Middle frontal gyrus (tissue), 1 donor: ENCODE measurements around the gene COL20A1.

Source experiments
- DNase-seq: peaks from one replicate; pipeline ENCODE4 v3.0.0-alpha.2; 2015; ENCODE audit warnings: low spot score; ENCODE audit errors: extremely low spot score

The COL20A1 gene

DNA sequence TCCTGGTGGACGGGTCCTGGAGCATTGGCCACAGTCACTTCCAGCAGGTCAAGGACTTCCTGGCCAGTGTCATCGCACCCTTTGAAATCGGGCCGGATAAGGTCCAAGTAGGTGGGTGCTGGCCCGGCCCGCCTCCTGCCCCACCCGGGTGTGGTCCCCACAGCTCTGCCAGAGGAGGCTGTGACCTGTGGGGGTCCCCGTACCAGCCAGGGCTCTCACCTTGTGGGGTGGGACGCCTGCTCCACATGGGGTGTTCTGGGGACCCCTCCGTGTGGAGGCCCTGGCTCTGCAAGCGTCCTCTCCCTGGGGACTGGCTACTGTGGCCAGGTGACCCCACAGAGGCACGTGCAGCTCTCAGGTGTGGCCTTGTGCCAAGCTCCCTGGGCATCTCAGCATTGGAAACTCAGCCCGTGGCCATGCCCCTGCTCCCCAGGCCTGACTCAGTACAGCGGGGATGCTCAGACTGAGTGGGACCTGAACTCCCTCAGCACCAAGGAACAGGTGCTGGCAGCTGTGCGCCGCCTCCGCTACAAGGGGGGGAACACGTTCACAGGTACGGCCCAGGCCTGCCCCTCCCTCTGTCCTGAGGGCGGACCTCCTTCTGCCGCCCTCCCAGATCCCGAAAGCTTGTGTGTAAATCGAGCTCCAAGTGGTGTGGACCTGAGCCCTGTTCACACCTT lies 14.7 kb downstream of the COL20A1 start:
- DNase-seq, result no peak

DNA sequence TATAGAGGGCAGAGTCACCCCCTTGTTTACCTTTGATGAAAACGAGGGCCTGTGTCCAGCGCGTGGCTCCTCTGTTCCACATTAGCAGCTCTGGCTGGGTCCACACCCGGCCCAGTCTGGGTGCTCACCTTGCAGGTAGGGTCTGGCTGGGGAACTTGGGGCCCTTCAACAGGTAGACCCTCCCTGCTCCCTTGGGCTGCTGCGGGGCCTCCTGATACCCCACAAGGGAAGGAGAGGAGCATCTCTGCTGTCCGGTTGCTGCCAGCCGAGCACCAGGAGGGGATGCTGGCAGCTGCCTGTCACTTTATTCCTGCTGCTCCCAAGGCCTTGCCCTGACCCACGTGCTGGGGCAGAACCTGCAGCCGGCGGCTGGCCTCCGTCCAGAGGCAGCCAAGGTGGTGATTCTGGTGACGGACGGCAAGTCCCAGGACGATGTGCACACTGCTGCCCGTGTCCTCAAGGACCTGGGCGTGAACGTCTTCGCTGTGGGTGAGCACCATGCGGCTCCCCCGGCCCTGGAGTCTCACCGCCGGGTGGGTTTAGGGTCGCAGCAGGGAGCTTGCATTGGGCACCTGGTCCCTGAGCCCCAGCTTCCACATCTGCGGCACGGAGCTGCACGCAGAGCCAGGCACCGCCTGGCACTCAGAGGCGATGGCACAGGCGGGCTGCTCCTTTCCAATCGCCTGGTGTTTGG lies 15.4 kb downstream of the COL20A1 start:
- DNase-seq, result no peak

DNA sequence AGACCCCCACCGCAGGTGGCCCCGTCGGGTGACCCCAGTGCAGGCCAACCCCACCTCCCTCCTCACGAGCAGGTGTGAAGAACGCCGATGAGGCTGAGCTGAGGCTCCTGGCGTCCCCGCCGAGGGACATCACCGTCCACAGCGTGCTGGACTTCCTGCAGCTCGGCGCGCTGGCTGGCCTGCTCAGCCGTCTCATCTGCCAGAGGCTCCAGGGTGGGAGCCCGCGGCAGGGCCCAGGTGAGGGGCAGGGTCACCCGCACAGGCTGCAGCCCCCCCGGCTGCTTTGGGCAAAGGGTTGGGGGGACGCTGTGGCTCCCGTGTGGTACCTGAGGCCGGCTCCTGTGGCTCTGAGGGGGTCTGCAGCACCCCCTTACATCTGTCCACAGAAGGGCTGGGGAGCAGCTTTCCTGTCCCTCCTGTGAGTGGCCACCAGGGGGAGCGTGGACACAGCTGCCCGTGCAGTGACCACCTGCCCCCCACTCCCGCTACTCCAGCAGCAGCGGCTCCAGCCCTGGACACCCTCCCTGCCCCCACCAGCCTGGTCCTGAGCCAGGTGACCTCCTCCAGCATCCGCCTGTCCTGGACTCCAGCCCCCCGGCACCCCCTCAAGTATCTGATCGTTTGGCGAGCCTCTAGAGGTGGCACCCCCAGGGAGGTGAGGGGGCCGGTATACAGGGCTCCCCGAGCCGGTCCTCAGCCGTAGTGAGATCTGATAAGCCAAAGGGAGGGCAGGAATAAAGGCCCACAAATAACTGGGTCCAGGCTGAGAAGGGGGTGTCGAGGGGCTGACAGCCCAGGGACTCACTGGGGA lies 16.5 kb downstream of the COL20A1 start:
- no peak for DNase-seq

DNA sequence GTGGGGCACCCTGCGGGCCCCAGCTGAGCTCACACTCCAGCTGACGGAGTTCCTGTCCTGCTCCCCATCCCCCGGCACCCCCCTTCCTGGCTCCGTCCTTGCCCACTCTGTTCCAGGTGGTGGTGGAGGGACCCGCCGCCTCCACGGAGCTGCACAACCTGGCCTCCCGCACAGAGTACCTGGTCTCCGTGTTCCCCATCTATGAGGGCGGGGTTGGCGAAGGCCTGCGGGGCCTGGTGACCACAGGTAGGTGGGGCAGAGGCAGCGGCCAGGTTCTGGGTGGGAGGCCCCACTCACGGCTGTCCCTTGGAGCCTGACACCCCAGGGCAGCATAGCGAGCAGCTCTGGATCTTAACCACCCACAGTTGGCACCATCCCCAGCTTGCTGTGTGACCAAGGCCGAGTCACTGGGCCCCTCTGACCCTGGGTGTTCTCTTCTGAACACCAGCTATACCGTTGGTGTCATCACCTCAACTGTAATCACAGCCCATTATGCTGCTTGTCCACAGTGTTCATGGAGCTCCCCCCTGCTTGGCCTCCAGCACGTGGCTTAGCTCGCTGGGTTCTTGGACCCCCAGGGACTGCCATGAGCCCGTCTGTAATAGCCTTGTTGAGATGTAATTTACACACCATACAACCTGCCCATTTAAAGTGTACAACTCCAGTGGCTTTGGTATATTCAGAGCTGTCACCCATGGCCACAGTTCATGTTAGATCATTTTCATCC lies 17.4 kb downstream of the COL20A1 start:
- DNase-seq, result no peak

DNA sequence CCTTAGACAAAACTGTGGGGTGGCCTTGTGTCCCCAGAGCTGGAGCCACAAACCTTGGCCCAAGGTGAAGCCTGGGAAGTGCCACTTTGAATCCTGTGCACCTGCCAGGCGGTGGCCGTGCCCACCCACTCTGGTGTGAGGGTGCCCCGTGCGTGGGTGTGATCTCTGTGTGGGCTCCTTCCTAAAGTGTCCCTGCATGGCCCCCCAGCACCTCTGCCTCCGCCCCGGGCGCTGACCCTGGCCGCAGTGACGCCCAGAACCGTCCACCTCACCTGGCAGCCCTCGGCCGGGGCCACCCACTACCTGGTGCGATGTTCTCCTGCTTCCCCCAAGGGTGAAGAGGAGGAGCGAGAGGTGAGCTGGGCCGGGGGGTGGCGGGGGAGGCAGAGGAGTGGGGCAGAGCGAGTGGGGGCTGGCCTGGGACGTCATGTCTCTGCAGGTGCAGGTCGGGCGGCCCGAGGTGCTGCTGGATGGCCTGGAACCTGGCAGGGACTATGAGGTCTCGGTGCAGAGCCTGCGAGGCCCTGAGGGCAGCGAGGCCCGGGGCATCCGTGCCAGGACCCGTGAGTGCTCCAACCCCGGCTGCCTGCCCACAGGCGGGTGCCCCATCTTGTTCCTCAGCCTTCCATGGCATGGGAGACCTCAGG lies 18.3 kb downstream of the COL20A1 start:
- DNase-seq, result no peak

DNA sequence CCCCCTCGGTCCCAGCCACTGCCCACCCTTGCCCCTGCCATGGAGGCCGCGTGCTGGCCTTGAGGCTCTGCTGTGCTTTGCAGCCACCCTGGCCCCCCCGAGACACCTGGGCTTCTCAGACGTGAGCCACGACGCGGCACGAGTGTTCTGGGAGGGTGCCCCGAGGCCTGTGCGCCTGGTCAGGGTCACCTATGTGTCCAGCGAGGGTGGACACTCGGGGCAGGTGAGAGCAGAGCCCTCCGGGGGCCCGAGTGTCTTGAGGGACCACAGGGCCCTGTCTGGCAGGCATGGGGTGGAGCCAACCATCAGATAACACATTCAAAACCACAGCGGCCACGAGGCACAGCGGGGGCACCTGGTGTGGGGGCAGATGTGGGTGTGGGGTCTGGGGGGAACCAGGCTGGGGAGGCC lies 18.9 kb downstream of the COL20A1 start:
- no peak for DNase-seq

DNA sequence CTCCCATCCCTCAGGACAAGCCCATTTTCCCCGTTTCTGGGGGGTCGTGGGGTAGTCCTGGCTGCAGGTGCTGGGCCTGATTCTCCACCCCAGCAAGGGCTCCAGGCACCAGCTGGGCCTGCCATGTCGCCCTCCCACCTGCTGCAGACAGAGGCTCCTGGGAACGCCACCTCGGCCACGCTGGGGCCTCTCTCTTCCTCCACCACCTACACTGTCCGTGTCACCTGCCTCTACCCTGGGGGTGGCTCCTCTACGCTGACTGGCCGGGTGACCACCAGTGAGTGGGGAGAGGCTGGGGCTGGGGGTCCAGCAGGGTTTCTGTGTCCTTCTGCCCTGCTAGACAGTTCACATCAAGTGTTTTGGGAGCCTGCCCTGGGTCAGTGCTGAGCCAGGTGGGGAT lies 19.3 kb downstream of the COL20A1 start:
- no peak for DNase-seq

DNA sequence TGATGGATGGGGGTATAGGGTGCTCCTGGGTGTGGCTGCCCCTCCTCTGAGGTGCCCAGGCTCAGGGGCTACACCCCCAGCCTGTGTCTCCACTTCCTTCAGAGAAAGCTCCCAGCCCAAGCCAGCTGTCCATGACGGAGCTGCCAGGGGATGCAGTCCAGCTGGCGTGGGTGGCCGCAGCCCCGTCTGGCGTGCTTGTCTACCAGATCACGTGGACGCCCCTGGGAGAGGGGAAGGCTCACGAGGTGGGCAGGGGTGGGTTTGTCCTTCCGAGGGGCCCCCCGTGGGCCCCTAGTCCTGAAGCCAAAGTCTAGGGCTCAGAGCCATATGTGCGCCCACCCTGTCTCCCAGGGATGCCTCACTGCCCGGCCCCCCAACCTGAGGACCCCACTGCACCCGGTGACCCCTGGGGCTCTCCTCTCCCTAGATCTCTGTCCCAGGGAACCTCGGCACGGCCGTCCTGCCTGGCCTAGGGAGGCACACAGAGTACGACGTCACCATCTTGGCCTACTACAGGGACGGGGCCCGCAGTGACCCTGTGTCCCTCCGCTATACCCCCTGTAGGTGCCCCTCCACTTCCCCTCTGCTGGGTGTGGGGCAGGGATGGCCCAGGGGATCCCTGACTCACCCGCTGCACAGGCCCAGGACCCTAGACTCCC lies 19.8 kb downstream of the COL20A1 start:
- no peak for DNase-seq

DNA sequence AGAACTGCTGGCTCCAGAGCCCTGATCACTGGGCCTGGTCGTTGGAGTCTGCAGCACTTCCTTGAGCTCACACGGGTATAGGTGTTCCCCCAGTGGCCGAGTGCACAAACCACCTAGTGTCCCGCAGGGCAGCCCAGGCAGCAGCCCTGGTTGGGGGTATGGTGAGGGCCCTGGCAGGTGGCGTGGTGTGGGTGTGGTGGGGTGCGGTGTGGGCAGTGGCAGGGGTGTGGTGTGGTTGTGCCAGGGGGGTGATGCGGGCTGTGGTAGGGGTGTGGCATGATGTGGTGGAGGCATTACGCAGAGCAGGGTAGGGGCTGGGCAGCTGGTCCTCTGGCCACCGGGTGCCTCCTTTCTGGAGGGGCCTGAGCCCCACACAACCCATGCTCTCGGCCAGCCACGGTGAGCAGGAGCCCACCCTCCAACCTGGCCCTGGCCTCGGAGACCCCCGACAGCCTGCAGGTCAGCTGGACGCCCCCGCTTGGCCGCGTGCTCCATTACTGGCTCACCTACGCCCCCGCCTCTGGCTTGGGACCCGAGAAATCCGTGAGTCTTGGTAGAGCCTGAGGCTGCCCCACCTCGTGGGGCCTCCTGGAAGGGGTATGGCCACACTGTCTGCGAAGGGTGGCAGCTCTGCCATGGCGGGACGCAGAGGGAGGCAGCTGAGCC lies 20.5 kb downstream of the COL20A1 start:
- no peak for DNase-seq

DNA sequence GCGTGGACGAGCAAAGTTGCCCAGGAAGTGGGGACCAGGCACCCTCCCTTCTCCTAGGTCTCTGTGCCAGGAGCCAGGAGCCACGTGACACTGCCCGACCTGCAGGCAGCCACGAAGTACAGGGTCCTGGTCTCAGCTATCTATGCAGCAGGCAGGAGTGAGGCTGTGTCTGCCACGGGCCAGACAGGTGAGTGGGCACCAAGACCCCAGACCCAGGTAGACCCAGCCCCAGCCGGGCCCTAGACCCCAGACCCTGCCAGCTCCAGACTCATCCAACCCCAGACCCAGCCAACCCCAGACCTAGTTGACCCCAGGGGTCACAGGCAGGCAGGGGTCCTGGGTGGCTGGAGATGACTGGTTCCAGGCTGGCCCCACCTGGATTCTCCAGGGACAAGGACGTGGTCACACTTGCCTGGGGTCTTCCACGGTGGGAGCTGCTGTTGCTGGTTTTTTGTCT lies 21.1 kb downstream of the COL20A1 start:
- DNase-seq, result no peak

DNA sequence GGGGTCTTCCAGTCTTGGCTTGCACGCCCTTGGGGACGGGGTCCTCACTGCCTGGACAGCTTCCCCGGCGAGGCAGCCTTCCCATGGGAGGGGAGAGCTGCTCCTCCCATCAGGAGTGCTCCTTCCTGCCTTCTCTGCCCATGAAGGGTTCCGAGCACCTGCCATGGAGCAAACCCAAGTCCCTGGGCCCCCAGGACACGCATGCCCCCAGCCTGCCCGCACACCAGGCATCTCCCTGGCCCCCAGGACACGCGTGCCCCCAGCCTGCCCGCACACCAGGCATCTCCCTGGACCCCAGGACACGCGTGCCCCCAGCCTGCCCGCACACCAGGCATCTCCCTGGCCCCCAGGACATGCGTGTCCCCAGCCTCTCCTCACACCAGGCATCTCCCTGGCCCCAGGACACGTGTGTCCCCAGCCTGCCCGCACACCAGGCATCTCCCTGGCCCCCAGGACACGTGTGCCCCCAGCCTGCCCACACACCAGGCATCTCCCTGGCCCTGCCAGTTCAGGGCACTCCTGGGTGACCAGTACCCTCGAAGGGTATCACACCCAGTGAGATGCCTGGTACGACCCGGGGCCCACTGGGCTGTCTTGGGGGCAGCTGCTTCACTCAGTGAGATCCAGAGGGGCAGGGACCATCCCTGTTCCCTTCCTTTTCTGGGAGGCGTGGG lies 21.7 kb downstream of the COL20A1 start:
- DNase-seq, result no peak

DNA sequence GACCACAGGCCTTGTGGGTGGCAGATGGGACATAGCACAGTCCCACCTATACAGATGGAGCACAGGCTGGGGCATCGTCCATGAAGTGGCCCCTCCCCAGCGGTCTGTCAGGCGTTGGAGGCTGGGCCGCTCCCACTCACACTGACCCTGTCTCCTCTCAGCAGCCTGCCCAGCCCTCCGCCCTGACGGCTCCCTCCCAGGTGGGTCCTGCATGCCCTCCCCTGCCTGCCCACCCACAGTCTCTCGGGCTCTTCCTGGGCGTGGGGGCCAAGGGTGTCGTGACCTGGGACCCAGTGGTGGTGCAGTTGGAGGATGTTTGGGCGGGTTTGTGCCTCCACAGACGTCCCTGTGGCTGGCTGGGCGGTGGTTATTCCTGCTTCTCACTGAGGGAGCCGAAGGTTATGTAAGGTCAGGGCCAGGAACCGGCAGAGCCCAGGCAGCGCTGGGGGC lies 22.3 kb downstream of the COL20A1 start:
- DNase-seq, result no peak

DNA sequence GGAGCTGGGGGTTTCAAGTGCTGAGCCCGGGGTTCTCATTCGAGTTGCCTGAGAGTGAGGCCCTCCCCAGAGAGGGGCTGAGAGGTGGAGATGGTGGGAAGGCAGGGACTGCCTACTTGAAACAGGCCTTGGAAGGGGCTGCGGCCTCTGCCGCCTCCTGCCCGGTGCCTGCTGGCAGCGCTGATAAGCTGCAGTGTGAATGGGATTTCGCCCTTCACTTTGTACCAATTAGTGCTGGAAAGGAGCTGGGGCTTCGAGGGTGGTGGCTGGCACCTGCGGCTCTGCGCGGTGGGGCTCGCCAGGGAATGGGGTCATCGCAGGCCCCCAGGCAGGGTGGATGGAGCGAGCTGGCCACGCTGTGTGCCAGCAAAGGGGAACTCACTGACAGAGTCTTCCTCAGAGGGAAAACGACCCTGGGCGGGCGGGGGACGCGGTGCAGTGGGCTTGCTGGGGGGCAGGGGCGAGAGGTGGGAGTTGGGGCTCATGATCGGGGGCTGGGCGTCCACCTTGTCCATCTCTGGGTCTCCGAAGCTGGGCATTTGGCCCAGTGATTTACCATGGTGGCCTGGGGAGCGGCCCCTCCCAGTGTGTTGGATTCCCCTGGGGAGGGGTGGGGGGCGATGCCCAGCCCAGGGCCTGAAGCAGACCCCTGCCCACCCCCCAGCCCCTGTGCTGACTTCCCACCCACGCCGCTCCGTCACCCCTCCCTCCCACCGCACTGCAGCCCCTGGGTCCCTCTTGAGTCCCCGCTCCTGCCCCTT lies 22.9 kb downstream of the COL20A1 start:
- no peak for DNase-seq

DNA sequence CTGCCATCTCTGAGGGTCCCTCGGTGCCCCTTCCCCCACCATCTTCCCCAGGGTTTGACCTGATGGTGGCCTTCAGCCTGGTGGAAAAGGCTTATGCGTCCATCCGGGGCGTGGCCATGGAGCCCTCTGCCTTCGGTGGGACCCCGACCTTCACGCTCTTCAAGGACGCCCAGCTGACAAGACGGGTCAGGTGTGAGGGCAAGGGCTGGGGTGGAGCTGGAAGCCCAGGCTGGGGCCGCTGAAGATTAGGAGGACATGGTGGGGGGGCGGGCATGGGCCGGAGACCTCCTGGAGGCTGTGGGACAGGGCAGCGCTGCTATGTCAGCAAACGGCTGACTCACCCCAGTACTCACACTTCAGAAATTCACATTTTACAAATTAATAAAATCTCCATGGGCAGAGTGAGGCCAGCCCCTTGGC lies 23.5 kb downstream of the COL20A1 start:
- no peak for DNase-seq

DNA sequence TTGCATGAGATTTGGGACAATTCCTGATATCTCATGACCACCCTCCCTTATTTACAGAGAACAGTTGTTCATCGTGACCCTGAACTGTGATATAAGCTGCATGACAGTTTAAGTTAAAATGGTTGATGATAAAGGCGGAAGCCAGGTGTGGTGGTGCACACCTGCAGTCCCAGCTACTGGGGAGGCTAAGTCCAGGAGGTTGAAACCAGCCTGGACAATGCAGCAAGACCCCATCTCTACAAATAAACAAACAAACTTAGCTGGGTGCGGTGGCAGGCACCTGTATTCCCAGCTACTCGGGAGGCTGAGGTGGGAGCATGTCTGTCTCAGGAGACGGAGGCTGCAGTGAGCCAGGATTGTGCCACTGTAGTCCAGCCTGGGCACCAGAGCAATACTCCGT lies 24.1 kb downstream of the COL20A1 start:
- no peak for DNase-seq

DNA sequence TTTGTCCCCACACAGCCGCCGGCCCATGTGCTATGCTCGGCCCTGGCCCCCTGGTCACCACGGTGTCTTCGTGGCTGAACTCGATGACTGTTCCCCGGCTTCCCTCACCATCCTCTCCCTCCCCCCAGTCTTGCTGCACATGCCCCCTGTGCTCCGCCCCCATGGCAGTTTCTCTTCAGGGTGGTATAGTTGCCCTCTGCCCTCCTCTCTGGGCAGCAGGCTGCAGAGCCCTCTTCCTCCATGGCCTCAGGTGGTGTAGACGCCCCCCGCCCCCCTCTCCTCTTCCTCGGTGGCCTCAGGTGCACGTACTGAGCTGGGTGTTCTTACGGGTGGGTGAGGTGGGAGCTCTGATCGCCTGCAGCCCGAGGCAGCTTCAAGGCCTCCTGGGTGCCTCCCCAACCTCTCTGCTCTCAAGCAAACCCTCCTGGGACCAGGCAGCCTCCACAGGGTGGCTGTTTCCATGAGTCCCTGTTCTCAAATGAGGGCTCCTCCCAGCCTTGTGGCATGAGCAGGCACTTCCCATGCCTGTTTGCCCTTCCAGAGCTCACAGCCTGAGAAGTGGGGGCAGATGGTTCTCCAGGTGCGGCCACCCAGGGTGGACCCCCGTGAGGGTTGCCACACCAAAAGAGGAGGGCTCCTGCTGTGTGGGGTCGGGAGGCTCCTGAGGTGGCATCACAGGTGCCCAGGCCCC lies 24.8 kb downstream of the COL20A1 start:
- no peak for DNase-seq

DNA sequence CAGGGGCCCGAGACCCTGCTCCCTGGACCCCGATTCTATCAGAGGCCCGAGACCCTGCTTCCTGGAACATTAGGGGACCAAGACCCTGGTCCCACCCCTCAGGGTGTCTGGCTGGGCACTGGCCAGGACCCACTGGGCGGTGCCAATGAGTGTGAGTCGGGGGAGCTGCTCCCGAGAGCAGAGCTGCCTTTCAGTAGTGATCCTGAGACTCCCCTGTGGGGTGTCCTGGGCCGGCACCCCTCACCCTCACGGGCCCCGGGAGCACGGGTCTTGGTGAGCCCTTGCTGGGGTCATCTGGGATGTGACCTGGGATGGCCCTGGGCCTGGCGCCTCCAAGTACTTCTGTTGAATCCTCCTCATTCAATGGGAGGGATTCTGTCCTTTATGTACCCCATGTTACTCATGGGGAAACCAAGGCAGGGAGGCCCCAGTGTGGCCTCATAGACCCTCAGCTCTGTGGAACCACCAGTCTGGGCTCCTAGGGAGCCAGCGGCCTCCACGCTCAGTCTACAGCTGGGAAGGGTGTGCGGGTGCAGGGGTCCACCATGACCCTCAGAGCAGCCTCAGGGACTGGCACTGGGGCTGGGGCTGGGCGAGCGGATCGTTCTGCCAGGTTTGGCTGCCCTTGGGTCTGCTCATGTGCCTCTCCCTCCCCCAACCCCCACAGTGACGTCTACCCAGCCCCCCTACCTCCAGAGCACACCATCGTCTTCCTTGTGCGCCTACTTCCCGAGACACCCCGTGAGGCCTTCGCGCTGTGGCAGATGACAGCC lies 25.6 kb downstream of the COL20A1 start:
- DNase-seq, result no peak
